OCI-LY3 (cell line): ENCODE results near the gene PAGE4.

ENCODE experiments used
- H2AFZ ChIP-seq: fragments of 200-600, 300-600 bp; shearing (Covaris generic); 2 replicates; pipeline ENCODE4 v1.6.0; 2014; ENCODE audit warnings: antibody characterized with exemption, low read depth, low read length
- H3K27ac ChIP-seq: fragments of 200-600, 300-600 bp; sonication (generic); 2 replicates; pipeline ENCODE4 v1.5.1; 2014; ENCODE audit warnings: mild to moderate bottlenecking, low read length, moderate library complexity, mixed read lengths
- H3K27me3 ChIP-seq: fragments of 200-600, 300-600 bp; sonication (generic); 2 replicates; pipeline ENCODE4 v1.6.1; 2014; ENCODE audit warnings: low read depth, low read length, mixed read lengths
- H3K36me3 ChIP-seq: fragments of 200-600, 300-600 bp; sonication (generic); replicated peaks from 2 replicates; pipeline ENCODE3; 2014; ENCODE audit warnings: low read depth, low read length, mixed read lengths
- H3K4me1 ChIP-seq: fragments of 300-600, 200-600 bp; sonication (generic); 2 replicates; pipeline ENCODE4 v1.6.1; 2014; ENCODE audit warnings: low read length, mixed read lengths
- H3K4me2 ChIP-seq: fragments of 200-600, 300-600 bp; sonication (generic); 2 replicates; pipeline ENCODE4 v1.6.1; 2014; ENCODE audit warnings: low read length, mixed read lengths
- H3K4me3 ChIP-seq: fragments of 300-600, 200-600 bp; sonication (generic); 2 replicates; pipeline ENCODE4 v1.5.1; 2014; ENCODE audit warnings: antibody characterized with exemption, mild to moderate bottlenecking, low read length, moderate library complexity
- H3K79me2 ChIP-seq: fragments of 300-600, 200-600 bp; shearing (Covaris generic); 2 replicates; pipeline ENCODE4 v1.6.1; 2014; ENCODE audit warnings: mild to moderate bottlenecking, low read length, mixed read lengths
- H3K9ac ChIP-seq: fragments of 300-600, 200-600 bp; shearing (Covaris generic); 2 replicates; pipeline ENCODE4 v1.6.0; 2014; ENCODE audit warnings: mild to moderate bottlenecking, low read length, moderate library complexity
- H3K9me3 ChIP-seq: fragments of 200-600, 300-600 bp; shearing (Covaris generic); 2 replicates; pipeline ENCODE4 v1.6.1; 2014; ENCODE audit warnings: low read length, mixed read lengths; ENCODE audit not compliant: insufficient read depth
- H4K20me1 ChIP-seq: fragments of 200-600, 300-600 bp; sonication (generic); 2 replicates; pipeline ENCODE4 v1.6.1; 2016; ENCODE audit warnings: low read length, mixed read lengths; ENCODE audit not compliant: insufficient read depth
- CTCF ChIP-seq: fragments of 200-600, 300-600 bp; sonication (generic); IDR thresholded peaks from 2 replicates; pipeline ENCODE4 v1.5.1; 2014; ENCODE audit warnings: antibody characterized with exemption, low read length, low read depth
- EZH2phosphoT487 ChIP-seq: fragments of 200-600 bp; shearing (Covaris generic); IDR thresholded peaks from 2 replicates; pipeline ENCODE4 v1.6.1; 2018; ENCODE audit warnings: antibody characterized with exemption, mixed run types, low read depth

PAGE4 gene

GRCh38 chrX:49846522-49846921, 17.4 kb downstream of the PAGE4 start:
- no peak overlapping the region for H3K27ac ChIP-seq
- no peaks in the 10 kb centered on the region for H3K79me2 ChIP-seq
- no peak overlapping the region for H3K4me3 ChIP-seq
- no peaks in the 10 kb centered on the region for H3K27me3 ChIP-seq
- no peak for TF ChIP-seq CTCF
- TF ChIP-seq EZH2phosphoT487 = no peak
- no peak overlapping the region for H3K9ac ChIP-seq
- no peaks in the 10 kb centered on the region for H3K36me3 ChIP-seq
- no peak overlapping the region for H2AFZ ChIP-seq
- H3K4me1 ChIP-seq = peaks cover 7% of the 10 kb centered on the region; the same call in 1 of the 2 replicates
- no peaks in the 10 kb centered on the region for H3K9me3 ChIP-seq
- H4K20me1 ChIP-seq = no peaks in the 10 kb centered on the region
- H3K4me2 ChIP-seq = no peak overlapping the region

- no peak overlapping the region for H3K27ac ChIP-seq
- H3K27me3 ChIP-seq = no peaks in the 10 kb centered on the region
- H3K4me2 ChIP-seq = no peak overlapping the region
- no peak overlapping the region for H3K9ac ChIP-seq
- H3K9me3 ChIP-seq = no peaks in the 10 kb centered on the region
- peaks cover 7% of the 10 kb centered on the region; the same call in 1 of the 2 replicates for H3K4me1 ChIP-seq
- no peak for TF ChIP-seq CTCF
- no peak for TF ChIP-seq EZH2phosphoT487
- no peak overlapping the region for H2AFZ ChIP-seq
- H3K79me2 ChIP-seq = no peaks in the 10 kb centered on the region
- no peaks in the 10 kb centered on the region for H3K36me3 ChIP-seq
- no peaks in the 10 kb centered on the region for H4K20me1 ChIP-seq
- H3K4me3 ChIP-seq = no peak overlapping the region
Observed at GRCh38 chrX:49848275-49848674, 19.2 kb downstream of the PAGE4 start.

GRCh38 chrX:49850028-49850427, 20.9 kb downstream of the PAGE4 start:
- Histone ChIP-seq H3K27ac (no peak overlapping the region), H3K36me3 (no peaks in the 10 kb centered on the region), H3K4me3 (no peak overlapping the region), H3K9ac (no peak overlapping the region), H3K4me1 (peaks cover 7% of the 10 kb centered on the region; the same call in 1 of the 2 replicates), H3K79me2 (no peaks in the 10 kb centered on the region), H3K27me3 (no peaks in the 10 kb centered on the region), H3K9me3 (no peaks in the 10 kb centered on the region), H4K20me1 (no peaks in the 10 kb centered on the region), H3K4me2 (no peak overlapping the region), H2AFZ (no peak overlapping the region)
- TF ChIP-seq CTCF = no peak
- no peak for TF ChIP-seq EZH2phosphoT487

GRCh38 chrX:49853661-49854060, 24.6 kb downstream of the PAGE4 start:
- H3K27ac ChIP-seq = no peak overlapping the region
- TF ChIP-seq EZH2phosphoT487 (no peak), CTCF (no peak)
- no peak overlapping the region for H3K4me3 ChIP-seq
- no peaks in the 10 kb centered on the region for H3K79me2 ChIP-seq
- H3K4me2 ChIP-seq = no peak overlapping the region
- no peaks in the 10 kb centered on the region for H3K36me3 ChIP-seq
- H4K20me1 ChIP-seq = no peaks in the 10 kb centered on the region
- H2AFZ ChIP-seq = no peak overlapping the region
- H3K27me3 ChIP-seq = no peaks in the 10 kb centered on the region
- no peak overlapping the region for H3K9ac ChIP-seq
- H3K4me1 ChIP-seq = no peaks in the 10 kb centered on the region
- no peaks in the 10 kb centered on the region for H3K9me3 ChIP-seq
